ENCODE data around the gene PI4KB.
A peak's percentile ranks its signal among the peaks of the same experiment; 100 is the strongest.

The PI4KB gene

DNA sequence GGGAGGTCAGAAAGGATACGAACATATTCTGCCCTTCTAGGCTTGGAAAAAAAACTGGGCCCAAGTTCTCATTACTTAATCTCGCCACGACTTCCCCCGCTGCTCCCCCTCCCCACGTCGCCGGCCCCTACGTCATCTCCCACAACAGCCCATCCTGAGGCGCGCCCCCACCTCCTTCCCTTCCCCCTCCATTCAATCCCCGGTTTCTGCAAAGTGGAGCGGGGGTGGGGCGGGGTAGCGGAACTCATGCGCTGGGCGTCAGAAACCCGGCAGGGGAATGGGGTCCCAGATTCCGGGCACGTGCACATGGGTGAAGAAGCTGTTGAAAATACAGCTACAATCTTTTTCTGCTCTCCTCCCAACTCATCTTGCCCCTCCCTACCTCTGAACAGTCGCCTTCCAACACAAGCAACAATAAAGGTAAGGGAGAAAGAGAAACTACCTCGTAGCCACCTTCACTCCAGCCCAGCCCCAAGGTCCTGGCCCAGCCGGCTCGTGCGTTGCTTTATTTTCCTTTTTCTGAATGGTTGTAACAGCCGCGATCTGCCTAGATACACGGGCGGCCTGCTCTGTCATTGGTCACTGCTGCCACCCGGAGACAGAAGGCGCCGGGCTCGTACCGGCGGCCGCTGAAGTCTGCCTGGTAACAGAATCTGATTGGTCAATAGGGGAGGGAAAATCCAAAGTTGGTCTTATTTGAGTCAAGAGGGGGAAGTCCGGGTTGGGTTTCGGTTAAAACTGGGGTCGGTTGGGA is 19.7 kb upstream of the PI4KB start, which contains the start of gene RFX5:
TSS of gene RFX5 (minus strand) at position 484 of the 754 bp plus-strand sequence. CDS start 932 bp downstream, outside the sequence.
- H3K36me3 ChIP-seq (ENCODE audit: low read length): no peaks in the 10 kb centered on the region
- no peaks in the 10 kb centered on the region; the same call in 1 of the 2 replicates for H3K9me3 ChIP-seq (ENCODE audit: insufficient read depth, low read length)
- H3K4me3 ChIP-seq (ENCODE audit: insufficient read depth, low read length, poor library complexity, severe bottlenecking): peak within 1 kb of the TSS; percentile 72
- H3K9ac ChIP-seq (ENCODE audit: low read length): peak within 1 kb of the TSS; percentile 72
- H3K27ac ChIP-seq (ENCODE audit: low read depth, low read length): peak within 1 kb of the TSS; percentile 83
- TF ChIP-seq EZH2phosphoT487 (conservative IDR thresholded peaks at IDR 0.05; ENCODE audit: low read length): no peak
- TF ChIP-seq, protein P1, sequence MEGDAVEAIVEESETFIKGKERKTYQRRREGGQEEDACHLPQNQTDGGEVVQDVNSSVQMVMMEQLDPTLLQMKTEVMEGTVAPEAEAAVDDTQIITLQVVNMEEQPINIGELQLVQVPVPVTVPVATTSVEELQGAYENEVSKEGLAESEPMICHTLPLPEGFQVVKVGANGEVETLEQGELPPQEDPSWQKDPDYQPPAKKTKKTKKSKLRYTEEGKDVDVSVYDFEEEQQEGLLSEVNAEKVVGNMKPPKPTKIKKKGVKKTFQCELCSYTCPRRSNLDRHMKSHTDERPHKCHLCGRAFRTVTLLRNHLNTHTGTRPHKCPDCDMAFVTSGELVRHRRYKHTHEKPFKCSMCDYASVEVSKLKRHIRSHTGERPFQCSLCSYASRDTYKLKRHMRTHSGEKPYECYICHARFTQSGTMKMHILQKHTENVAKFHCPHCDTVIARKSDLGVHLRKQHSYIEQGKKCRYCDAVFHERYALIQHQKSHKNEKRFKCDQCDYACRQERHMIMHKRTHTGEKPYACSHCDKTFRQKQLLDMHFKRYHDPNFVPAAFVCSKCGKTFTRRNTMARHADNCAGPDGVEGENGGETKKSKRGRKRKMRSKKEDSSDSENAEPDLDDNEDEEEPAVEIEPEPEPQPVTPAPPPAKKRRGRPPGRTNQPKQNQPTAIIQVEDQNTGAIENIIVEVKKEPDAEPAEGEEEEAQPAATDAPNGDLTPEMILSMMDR (IDR thresholded peaks at IDR 0.05; ENCODE audit: insufficient read depth, low read length, poor library complexity, severe bottlenecking): no peak
- peak within 1 kb of the TSS; percentile 81 for H2AFZ ChIP-seq (ENCODE audit: low read depth, low read length, severe bottlenecking)
- H4K20me1 ChIP-seq (ENCODE audit: low read depth, low read length): no peaks in the 10 kb centered on the region
- H3K4me2 ChIP-seq (ENCODE audit: low read depth, low read length, poor library complexity, severe bottlenecking): peak within 1 kb of the TSS; percentile 95
- no peaks in the 10 kb centered on the region for H3K9me2 ChIP-seq (replicated peaks; ENCODE audit: insufficient read depth, low read length)
- H3F3A ChIP-seq (ENCODE audit: insufficient read depth): peaks cover 3% of the 10 kb centered on the region; the same call in 1 of the 2 replicates
- peaks cover 11% of the 10 kb centered on the region for H3K79me2 ChIP-seq (ENCODE audit: insufficient read depth, low read length)
- H3K27me3 ChIP-seq (ENCODE audit: low read length): no peaks in the 10 kb centered on the region

DNA sequence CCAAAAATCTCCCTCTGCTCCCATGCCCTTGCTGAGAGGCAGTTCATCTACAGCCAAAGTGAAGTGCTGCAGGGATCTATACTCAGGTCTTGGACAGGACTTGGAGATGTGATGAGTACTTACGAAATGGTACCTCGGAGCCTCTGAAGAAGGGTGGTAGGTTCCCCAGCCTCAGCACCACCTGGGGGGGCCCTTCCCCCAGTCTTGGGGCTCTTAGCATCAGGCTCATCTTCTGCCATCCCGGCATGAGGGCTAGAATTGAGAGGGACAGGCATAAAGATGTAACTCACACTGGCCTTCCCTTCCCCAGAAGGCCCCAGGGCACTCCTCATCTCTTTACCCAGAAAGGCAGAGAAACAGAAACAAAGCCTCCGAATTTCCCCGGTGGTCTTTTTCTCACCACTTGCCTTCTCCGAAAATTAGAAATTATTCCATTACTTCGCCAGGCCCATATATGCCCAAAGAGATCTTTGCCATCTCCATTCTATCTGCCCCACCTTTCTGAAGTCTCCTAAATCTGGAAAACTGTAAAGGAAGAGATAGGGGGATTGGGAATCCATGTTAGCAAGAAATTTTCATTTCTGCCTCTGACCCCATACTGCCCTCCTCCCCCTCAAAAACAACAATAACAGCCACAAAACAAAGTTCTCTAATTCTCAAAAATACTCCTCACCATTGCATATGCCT is 19.0 kb upstream of the PI4KB start:
- H4K20me1 ChIP-seq (ENCODE audit: low read depth, low read length): no peaks in the 10 kb centered on the region
- no peak for TF ChIP-seq EZH2phosphoT487 (conservative IDR thresholded peaks at IDR 0.05; ENCODE audit: low read length)
- TF ChIP-seq, protein P1 (IDR thresholded peaks at IDR 0.05; ENCODE audit: insufficient read depth, low read length, poor library complexity, severe bottlenecking): no peak
- H3K36me3 ChIP-seq (ENCODE audit: low read length): no peaks in the 10 kb centered on the region
- H2AFZ ChIP-seq (ENCODE audit: low read depth, low read length, severe bottlenecking): peak overlapping the region; percentile 3
- peak overlapping the region; percentile 95 for H3K4me2 ChIP-seq (ENCODE audit: low read depth, low read length, poor library complexity, severe bottlenecking)
- H3K79me2 ChIP-seq (ENCODE audit: insufficient read depth, low read length): peaks cover 11% of the 10 kb centered on the region
- H3F3A ChIP-seq (ENCODE audit: insufficient read depth): peaks cover 10% of the 10 kb centered on the region
- no peaks in the 10 kb centered on the region for H3K27me3 ChIP-seq (ENCODE audit: low read length)
- H3K27ac ChIP-seq (ENCODE audit: low read depth, low read length): peak overlapping the region; percentile 83
- H3K9ac ChIP-seq (ENCODE audit: low read length): peak overlapping the region; percentile 72
- H3K4me3 ChIP-seq (ENCODE audit: insufficient read depth, low read length, poor library complexity, severe bottlenecking): peak overlapping the region; percentile 72
- H3K9me2 ChIP-seq (replicated peaks; ENCODE audit: insufficient read depth, low read length): no peaks in the 10 kb centered on the region
- no peaks in the 10 kb centered on the region for H3K9me3 ChIP-seq (ENCODE audit: insufficient read depth, low read length)

DNA sequence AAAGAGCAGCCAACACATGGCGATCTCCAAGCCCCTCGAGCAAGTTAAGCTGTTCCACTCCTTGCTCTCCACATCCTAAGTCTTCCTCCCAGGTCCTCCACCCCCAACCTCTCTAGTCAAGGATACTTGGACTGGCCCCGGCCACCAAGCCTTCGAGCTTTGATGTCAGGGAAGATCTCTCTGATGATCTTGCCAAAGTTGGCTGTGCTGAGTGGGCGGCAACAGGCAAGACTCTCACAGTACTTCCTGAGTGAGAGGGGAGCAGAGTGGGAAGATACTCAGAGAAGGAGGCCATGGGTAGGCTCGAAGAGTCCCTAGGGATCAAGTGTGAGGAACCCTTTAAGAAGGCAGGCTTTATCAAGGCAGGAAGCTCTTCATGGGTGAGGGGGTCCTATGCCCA is 17.1 kb upstream of the PI4KB start:
- H3K9ac ChIP-seq (ENCODE audit: low read length): no peak overlapping the region
- no peak overlapping the region for H2AFZ ChIP-seq (ENCODE audit: low read depth, low read length, severe bottlenecking)
- H3K79me2 ChIP-seq (ENCODE audit: insufficient read depth, low read length): peaks cover 11% of the 10 kb centered on the region
- H3K4me3 ChIP-seq (ENCODE audit: insufficient read depth, low read length, poor library complexity, severe bottlenecking): no peak overlapping the region
- H3K36me3 ChIP-seq (ENCODE audit: low read length): no peaks in the 10 kb centered on the region
- TF ChIP-seq, protein P1 (IDR thresholded peaks at IDR 0.05; ENCODE audit: insufficient read depth, low read length, poor library complexity, severe bottlenecking): no peak
- TF ChIP-seq EZH2phosphoT487 (conservative IDR thresholded peaks at IDR 0.05; ENCODE audit: low read length): no peak
- no peaks in the 10 kb centered on the region for H3K9me3 ChIP-seq (ENCODE audit: insufficient read depth, low read length)
- H4K20me1 ChIP-seq (ENCODE audit: low read depth, low read length): no peaks in the 10 kb centered on the region
- H3K27ac ChIP-seq (ENCODE audit: low read depth, low read length): no peak overlapping the region
- no peaks in the 10 kb centered on the region for H3K27me3 ChIP-seq (ENCODE audit: low read length)
- no peaks in the 10 kb centered on the region for H3K9me2 ChIP-seq (replicated peaks; ENCODE audit: insufficient read depth, low read length)
- H3K4me2 ChIP-seq (ENCODE audit: low read depth, low read length, poor library complexity, severe bottlenecking): no peak overlapping the region
- peaks cover 18% of the 10 kb centered on the region for H3F3A ChIP-seq (ENCODE audit: insufficient read depth)

Measured in SU-DHL-6 (cell line).